HG02938 (cell line): ENCODE results near the gene NAV2.

Experiments
- ATAC-seq: cut with Tn5 transposase; IDR thresholded peaks from one replicate; pipeline ENCODE4 v1.9.1; 2021; ENCODE audit warnings: mild to moderate bottlenecking, moderate library complexity; ENCODE audit not compliant: unreplicated experiment

NAV2 gene

GRCh38 chr11:19827399-19828135, 114.9 kb downstream of the NAV2 start:
- no peak for ATAC-seq

- ATAC-seq = no peak
Measured at GRCh38 chr11:19828382-19829108, 115.9 kb downstream of the NAV2 start.

GRCh38 chr11:19829109-19829837, 116.6 kb downstream of the NAV2 start:
- no peak for ATAC-seq

- no peak for ATAC-seq
Measured at GRCh38 chr11:19832086-19832750, 119.6 kb downstream of the NAV2 start.

GRCh38 chr11:19832901-19833300, 120.3 kb downstream of the NAV2 start:
- no peak for ATAC-seq

- no peak for ATAC-seq
Measured at GRCh38 chr11:19834771-19835170, 122.1 kb downstream of the NAV2 start.

GRCh38 chr11:19836666-19837065, 124.0 kb downstream of the NAV2 start:
- no peak for ATAC-seq

- no peak for ATAC-seq
Measured at GRCh38 chr11:19838994-19839768, 126.5 kb downstream of the NAV2 start.

- no peak for ATAC-seq
Measured at GRCh38 chr11:19840961-19841360, 128.3 kb downstream of the NAV2 start.

- no peak for ATAC-seq
Measured at GRCh38 chr11:19842505-19842904, 129.9 kb downstream of the NAV2 start.

GRCh38 chr11:19843079-19843478, 130.4 kb downstream of the NAV2 start:
- no peak for ATAC-seq

GRCh38 chr11:19844012-19844411, 131.4 kb downstream of the NAV2 start:
- no peak for ATAC-seq

GRCh38 chr11:19844806-19845205, 132.2 kb downstream of the NAV2 start:
- ATAC-seq = no peak

- ATAC-seq = no peak
Measured at GRCh38 chr11:19845626-19846025, 133.0 kb downstream of the NAV2 start.

GRCh38 chr11:19846654-19847305, 134.1 kb downstream of the NAV2 start:
- no peak for ATAC-seq

- ATAC-seq = no peak
Measured at GRCh38 chr11:19848219-19848618, 135.6 kb downstream of the NAV2 start.

- no peak for ATAC-seq
Measured at GRCh38 chr11:19849107-19849789, 136.6 kb downstream of the NAV2 start.

- ATAC-seq = no peak
Measured at GRCh38 chr11:19849947-19850593, 137.4 kb downstream of the NAV2 start.

GRCh38 chr11:19852288-19852687, 139.7 kb downstream of the NAV2 start:
- ATAC-seq = no peak
